H9 (cell line): ENCODE data around the gene INSYN1. TPM values are rescaled to one million over a fixed set of nuclear protein-coding genes. Genes with fewer than 3 reads are reported as not detected.

Experiments
- DNase-seq: peaks from one replicate; pipeline ENCODE4 v3.0.0-alpha.2; 2017
- H2AFZ ChIP-seq: one replicate; pipeline ENCODE4 v1.6.1; 2013; ENCODE audit warnings: mild to moderate bottlenecking, low read length, control low read depth, moderate library complexity
- H2AK5ac ChIP-seq: 2 replicates; pipeline ENCODE4 v1.6.1; 2013; ENCODE audit warnings: low read length, control low read depth, mixed read lengths; ENCODE audit not compliant: insufficient read length
- H2BK120ac ChIP-seq: one replicate; pipeline ENCODE4 v1.6.1; 2013; ENCODE audit warnings: low read depth, mild to moderate bottlenecking, low read length, control low read depth, inconsistent platforms; ENCODE audit not compliant: poor library complexity, severe bottlenecking
- H2BK12ac ChIP-seq: 2 replicates; pipeline ENCODE4 v1.6.1; 2013; ENCODE audit warnings: low read length, control low read depth, mixed read lengths, low read depth; ENCODE audit not compliant: insufficient read length
- H2BK15ac ChIP-seq: 2 replicates; pipeline ENCODE4 v1.6.1; 2013; ENCODE audit warnings: low read depth, low read length, control low read depth
- H2BK20ac ChIP-seq: one replicate; pipeline ENCODE4 v1.6.1; 2013; ENCODE audit warnings: low read depth, mild to moderate bottlenecking, low read length, control low read depth, inconsistent platforms; ENCODE audit not compliant: poor library complexity, severe bottlenecking
- H2BK5ac ChIP-seq: 2 replicates; pipeline ENCODE4 v1.6.1; 2013; ENCODE audit warnings: low read length, control low read depth, mixed read lengths; ENCODE audit not compliant: insufficient read length
- H3K14ac ChIP-seq: 2 replicates; pipeline ENCODE4 v1.6.1; 2013; ENCODE audit warnings: low read length, control low read depth; ENCODE audit not compliant: insufficient read depth
- H3K18ac ChIP-seq: 2 replicates; pipeline ENCODE4 v1.6.1; 2013; ENCODE audit warnings: low read depth, mild to moderate bottlenecking, mixed read lengths, low read length, control low read depth; ENCODE audit not compliant: insufficient read length
- H3K23ac ChIP-seq: 2 replicates; pipeline ENCODE4 v1.6.1; 2013; ENCODE audit warnings: low read length, control low read depth, mixed read lengths, low read depth; ENCODE audit not compliant: insufficient read length
- H3K23me2 ChIP-seq: 2 replicates; pipeline ENCODE4 v1.6.1; 2013; ENCODE audit warnings: low read depth, mild to moderate bottlenecking, mixed read lengths, low read length, control low read depth; ENCODE audit not compliant: insufficient read length, poor library complexity, severe bottlenecking
- H3K27ac ChIP-seq: 2 replicates; pipeline ENCODE4 v1.5.1; 2013; ENCODE audit warnings: low read length, control low read depth, mixed read lengths, low read depth; ENCODE audit not compliant: insufficient read length
- H3K27me3 ChIP-seq: 2 replicates; pipeline ENCODE4 v1.6.1; 2013; ENCODE audit warnings: low read length, control low read depth, inconsistent platforms; ENCODE audit not compliant: insufficient read depth
- H3K4ac ChIP-seq: 2 replicates; pipeline ENCODE4 v1.6.1; 2013; ENCODE audit warnings: low read depth, mild to moderate bottlenecking, control low read depth, inconsistent platforms, low read length, moderate library complexity
- H3K4me1 ChIP-seq: 2 replicates; pipeline ENCODE4 v1.6.1; 2013; ENCODE audit warnings: low read length, control low read depth, inconsistent platforms; ENCODE audit not compliant: insufficient read depth
- H3K4me2 ChIP-seq: 2 replicates; pipeline ENCODE4 v1.6.1; 2013; ENCODE audit warnings: low read length, control low read depth, mixed read lengths; ENCODE audit not compliant: insufficient read length, insufficient read depth
- H3K56ac ChIP-seq: 2 replicates; pipeline ENCODE4 v1.6.1; 2013; ENCODE audit warnings: low read depth, mild to moderate bottlenecking, mixed read lengths, low read length, control low read depth; ENCODE audit not compliant: insufficient read length
- H3K79me1 ChIP-seq: 2 replicates; pipeline ENCODE4 v1.6.1; 2013; ENCODE audit warnings: low read depth, mild to moderate bottlenecking, moderate library complexity, low read length, control low read depth, inconsistent platforms; ENCODE audit not compliant: insufficient read depth, poor library complexity, severe bottlenecking
- H3K79me2 ChIP-seq: 2 replicates; pipeline ENCODE4 v1.6.1; 2013; ENCODE audit warnings: low read length, control low read depth, inconsistent platforms; ENCODE audit not compliant: insufficient read depth
- H3K9ac ChIP-seq: 2 replicates; pipeline ENCODE4 v1.6.1; 2013; ENCODE audit warnings: low read length, control low read depth, mixed read lengths; ENCODE audit not compliant: insufficient read length; ENCODE audit errors: extremely low read depth
- H3K9me3 ChIP-seq: one replicate; pipeline ENCODE4 v1.6.1; 2013; ENCODE audit warnings: low read depth, low read length, inconsistent platforms; ENCODE audit not compliant: control insufficient read depth
- H3T11ph ChIP-seq: one replicate; pipeline ENCODE4 v1.6.1; 2013; ENCODE audit warnings: mild to moderate bottlenecking, low read length, control low read depth, inconsistent platforms
- H4K20me1 ChIP-seq: one replicate; pipeline ENCODE4 v1.6.1; 2013; ENCODE audit not compliant: control insufficient read depth, insufficient read length, insufficient read depth
- H4K5ac ChIP-seq: 2 replicates; pipeline ENCODE4 v1.6.1; 2013; ENCODE audit warnings: low read depth, mild to moderate bottlenecking, mixed read lengths, low read length, control low read depth; ENCODE audit not compliant: insufficient read length
- H4K8ac ChIP-seq: replicated peaks from 2 replicates; pipeline ENCODE4 v1.6.1; 2013; ENCODE audit warnings: low read length, control low read depth, mixed read lengths, low read depth; ENCODE audit not compliant: insufficient read length
- H4K91ac ChIP-seq: 2 replicates; pipeline ENCODE4 v1.6.1; 2013; ENCODE audit warnings: low read depth, mild to moderate bottlenecking, moderate library complexity, mixed read lengths, low read length, control low read depth; ENCODE audit not compliant: insufficient read length
- H3K27ac Mint-ChIP-seq, 3 experiments: 2 replicates in 2 of 3; 3 replicates in 1 of 3; pipeline ENCODE4 v1.8.0; 2020 to 2021; ENCODE audit warnings: mixed read lengths in 3 of 3, mild to moderate bottlenecking in 1 of 3, moderate library complexity in 1 of 3
- H3K27me3 Mint-ChIP-seq: 2 replicates; pipeline ENCODE4 v1.8.0; 2021; ENCODE audit warnings: low read depth, mild to moderate bottlenecking, moderate library complexity, mixed read lengths
- H3K36me3 Mint-ChIP-seq, 3 experiments: 2 replicates in 2 of 3; 3 replicates in 1 of 3; pipeline ENCODE4 v1.8.0; 2020 to 2021; ENCODE audit warnings: low read depth in 3 of 3, mixed read lengths in 3 of 3; ENCODE audit not compliant: insufficient read depth in 1 of 3
- H3K4me1 Mint-ChIP-seq, 2 experiments: 2 replicates each; pipeline ENCODE4 v1.8.0; 2020; ENCODE audit warnings: mixed read lengths in 2 of 2
- H3K4me3 Mint-ChIP-seq, 2 experiments: 2 replicates in 1 of 2; 3 replicates in 1 of 2; pipeline ENCODE4 v1.8.0; 2020 to 2021; ENCODE audit warnings: mild to moderate bottlenecking in 2 of 2, mixed read lengths in 2 of 2, moderate library complexity in 1 of 2
- H3K9me3 Mint-ChIP-seq, 2 experiments: 2 replicates in 1 of 2; 3 replicates in 1 of 2; pipeline ENCODE4 v1.8.0; 2020; ENCODE audit warnings: mild to moderate bottlenecking in 2 of 2, mixed read lengths in 2 of 2, moderate library complexity in 1 of 2
- CTCF ChIP-seq: fragments of 200-600 bp; sonication (generic); conservative IDR thresholded peaks from 3 replicates; pipeline ENCODE4 v1.8.0; 2021; ENCODE audit warnings: antibody characterized with exemption, mild to moderate bottlenecking
- WGBS: extraction: QIAGEN DNeasy Blood & Tissue Kit; methylation state at CpG from one replicate; pipeline ENCODE4 v1.1.7; 2013; ENCODE audit warnings: missing lambda C conversion rate, low lambda C conversion rate, mixed read lengths; ENCODE audit not compliant: insufficient read length; ENCODE audit errors: extremely low coverage; 5-methylcytosine and 5-hydroxymethylcytosine counted together
- total RNA-seq: library from RNA; stranded (reverse); gene quantifications from 2 replicates; pipeline ENCODE4 v1.2.1, GENCODE V29; 2021

The INSYN1 gene
- total RNA-seq, 1 experiment from 2014 or later: 1.9 TPM

DNA sequence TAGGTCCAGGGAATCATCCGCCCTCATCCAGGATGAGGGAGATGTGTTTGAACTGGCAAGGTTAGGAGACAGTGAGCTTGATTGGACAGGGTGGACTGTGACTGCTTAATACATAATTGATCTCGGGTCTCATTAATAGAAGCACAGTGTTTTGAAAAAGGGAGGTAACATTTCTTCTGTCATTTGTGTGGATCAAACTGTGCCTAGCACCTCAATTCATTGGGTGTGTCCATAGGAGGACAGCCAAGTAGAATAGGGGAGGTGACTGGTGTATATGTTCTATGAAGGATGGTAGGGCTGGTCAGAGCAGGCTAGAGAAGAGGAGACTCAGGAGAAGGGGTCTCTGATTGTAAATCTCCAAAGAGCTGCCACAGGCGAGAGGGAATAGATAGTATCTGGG, 2.8 kb upstream of the INSYN1 start:
- no peak overlapping the region for H3K56ac ChIP-seq
- H3K18ac ChIP-seq: no peak overlapping the region
- H3K27ac ChIP-seq: no peak overlapping the region
- no peak overlapping the region for H3T11ph ChIP-seq
- H2BK15ac ChIP-seq: no peak overlapping the region
- H2BK20ac ChIP-seq: no peak overlapping the region
- H4K20me1 ChIP-seq: no peaks in the 10 kb centered on the region
- H2AK5ac ChIP-seq: no peak overlapping the region
- no peak overlapping the region for H2AFZ ChIP-seq
- H3K9me3 ChIP-seq: no peaks in the 10 kb centered on the region
- H3K9ac ChIP-seq: no peak overlapping the region
- H3K4me1 ChIP-seq: peaks cover 11% of the 10 kb centered on the region
- no peak overlapping the region for H3K4ac ChIP-seq
- no CpG with 5 or more reads among the region's 3 CpGs for WGBS
- no peak overlapping the region for H2BK120ac ChIP-seq
- Mint-ChIP-seq H3K36me3 (no peaks in the 10 kb centered on the region), H3K27ac (no peak overlapping the region), H3K4me3 (no peak overlapping the region), H3K4me1 (peaks cover 20 to 24% of the 10 kb centered on the region in 2 experiments), H3K9me3 (no peaks in the 10 kb centered on the region), H3K27me3 (peaks cover 41% of the 10 kb centered on the region)
- no peak overlapping the region for H4K91ac ChIP-seq
- H4K8ac ChIP-seq: no peak overlapping the region
- H3K23ac ChIP-seq: no peak overlapping the region
- no peak overlapping the region for H4K5ac ChIP-seq
- no peak overlapping the region for H2BK5ac ChIP-seq
- no peak overlapping the region for H2BK12ac ChIP-seq
- no peak overlapping the region for H3K4me2 ChIP-seq
- no peaks in the 10 kb centered on the region for H3K79me1 ChIP-seq
- H3K27me3 ChIP-seq: peaks cover 2% of the 10 kb centered on the region; the same call in 1 of the 2 replicates
- DNase-seq: no peak
- no peak for TF ChIP-seq CTCF
- no peak overlapping the region for H3K14ac ChIP-seq
- H3K79me2 ChIP-seq: no peaks in the 10 kb centered on the region
- peaks cover 20% of the 10 kb centered on the region for H3K23me2 ChIP-seq
